CD4-positive, alpha-beta T cell treated with Interleukin-1 beta for 1 hour (primary cell): ENCODE results near the gene UBAP1L.
A peak's percentile ranks its signal among the peaks of the same experiment; 100 is the strongest.
"Not testable (repeated sequence)": the region's sequence is repeated elsewhere in the genome, so short reads cannot be mapped to it uniquely, and the experiment has no call there.

Experiments
- DNase-seq, 2 donors: peaks; one replicate each; pipeline ENCODE4 v3.0.0-alpha.2; 2020 to 2022

UBAP1L gene

GRCh38 chr15:65115086-65115485 lies at the start of gene UBAP1L:
UBAP1L (minus strand) TSS chr15:65115200; CDS start chr15:65106215, 8,985 bp downstream.
- no peak for DNase-seq

- DNase-seq: no peak
These were observed 49.1 kb upstream of the UBAP1L start for GRCh38 chr15:65164139-65164538.

- no peak for DNase-seq
These were observed 48.0 kb upstream of the UBAP1L start for GRCh38 chr15:65163041-65163440.

GRCh38 chr15:65156692-65157091 lies 41.7 kb upstream of the UBAP1L start:
- no peak for DNase-seq

GRCh38 chr15:65154720-65155119 lies 39.7 kb upstream of the UBAP1L start:
- DNase-seq: no peak

- DNase-seq: no peak
These were observed 32.9 kb upstream of the UBAP1L start for GRCh38 chr15:65147902-65148301.

GRCh38 chr15:65146438-65146837 lies 31.4 kb upstream of the UBAP1L start:
- no peak for DNase-seq

GRCh38 chr15:65138631-65139030 lies 23.6 kb upstream of the UBAP1L start:
- not testable (repeated sequence) for DNase-seq

GRCh38 chr15:65137893-65138292 lies 22.9 kb upstream of the UBAP1L start:
- not testable (repeated sequence) for DNase-seq

GRCh38 chr15:65137089-65137488 lies 22.1 kb upstream of the UBAP1L start:
- not testable (repeated sequence) for DNase-seq

GRCh38 chr15:65134538-65134937 lies 19.5 kb upstream of the UBAP1L start:
- DNase-seq: no peak

- DNase-seq: peak; percentile 87 to 89
These were observed 18.7 kb upstream of the UBAP1L start, which contains the start of gene PDCD7 for GRCh38 chr15:65133548-65134200. PDCD7 (minus strand) TSS chr15:65133808; CDS start chr15:65133781, 27 bp downstream.

- peak; percentile 7 to 13 for DNase-seq
These were observed 18.0 kb upstream of the UBAP1L start for GRCh38 chr15:65132878-65133547.

GRCh38 chr15:65130941-65131340 lies 15.9 kb upstream of the UBAP1L start:
- no peak for DNase-seq

GRCh38 chr15:65115542-65115941 lies 542 bp upstream of the UBAP1L start:
- no peak for DNase-seq

GRCh38 chr15:65110676-65111292 lies 4.2 kb downstream of the UBAP1L start:
- DNase-seq: no peak

- DNase-seq: no peak
These were observed 8.9 kb downstream of the UBAP1L start for GRCh38 chr15:65106011-65106590.

- DNase-seq: no peak
These were observed 10.0 kb downstream of the UBAP1L start for GRCh38 chr15:65105038-65105437.

- no peak for DNase-seq
These were observed 12.1 kb downstream of the UBAP1L start for GRCh38 chr15:65102912-65103311.

- no peak for DNase-seq
These were observed 12.9 kb downstream of the UBAP1L start for GRCh38 chr15:65101891-65102708.

GRCh38 chr15:65101411-65101890 lies 13.5 kb downstream of the UBAP1L start:
- DNase-seq: peak; percentile 40 to 50

- no peak for DNase-seq
These were observed 14.6 kb downstream of the UBAP1L start for GRCh38 chr15:65100442-65100841.

GRCh38 chr15:65099801-65100200 lies 15.2 kb downstream of the UBAP1L start:
- not testable (repeated sequence) for DNase-seq
